GM19035 (cell line): ENCODE measurements around the gene ATF2.

ENCODE experiments used
- ATAC-seq: cut with Tn5 transposase; IDR thresholded peaks from one replicate; pipeline ENCODE4 v1.9.1; 2021; ENCODE audit not compliant: unreplicated experiment

The ATF2 gene, protein sequence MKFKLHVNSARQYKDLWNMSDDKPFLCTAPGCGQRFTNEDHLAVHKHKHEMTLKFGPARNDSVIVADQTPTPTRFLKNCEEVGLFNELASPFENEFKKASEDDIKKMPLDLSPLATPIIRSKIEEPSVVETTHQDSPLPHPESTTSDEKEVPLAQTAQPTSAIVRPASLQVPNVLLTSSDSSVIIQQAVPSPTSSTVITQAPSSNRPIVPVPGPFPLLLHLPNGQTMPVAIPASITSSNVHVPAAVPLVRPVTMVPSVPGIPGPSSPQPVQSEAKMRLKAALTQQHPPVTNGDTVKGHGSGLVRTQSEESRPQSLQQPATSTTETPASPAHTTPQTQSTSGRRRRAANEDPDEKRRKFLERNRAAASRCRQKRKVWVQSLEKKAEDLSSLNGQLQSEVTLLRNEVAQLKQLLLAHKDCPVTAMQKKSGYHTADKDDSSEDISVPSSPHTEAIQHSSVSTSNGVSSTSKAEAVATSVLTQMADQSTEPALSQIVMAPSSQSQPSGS

GRCh38 chr2:175167792-175168563, at the start of gene ATF2:
Gene ATF2 (minus strand): TSS chr2:175168203. CDS start chr2:175136443, 31,760 bp downstream.
- peak; percentile 93 for ATAC-seq

GRCh38 chr2:175207741-175208438, 39.9 kb upstream of the ATF2 start:
- ATAC-seq: no peak

DNA sequence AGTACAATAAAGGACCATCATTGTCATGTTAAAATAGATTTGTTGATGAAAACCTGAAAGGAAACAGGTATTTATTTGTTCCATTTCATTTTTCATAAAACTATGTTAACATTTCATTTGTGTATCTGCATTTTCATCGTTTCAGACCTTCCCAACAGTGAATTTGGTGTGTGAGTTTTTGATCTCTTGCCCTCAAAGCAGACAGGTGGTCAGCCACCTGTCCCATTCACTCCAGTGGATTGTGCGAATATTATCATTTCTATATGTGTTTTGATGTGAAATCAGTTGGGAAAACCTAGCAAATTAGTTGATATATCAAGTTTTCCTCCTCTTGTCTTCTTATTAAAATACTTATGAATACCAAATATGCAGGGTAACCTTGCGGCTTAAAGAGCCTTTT, 38.9 kb upstream of the ATF2 start:
- no peak for ATAC-seq

DNA sequence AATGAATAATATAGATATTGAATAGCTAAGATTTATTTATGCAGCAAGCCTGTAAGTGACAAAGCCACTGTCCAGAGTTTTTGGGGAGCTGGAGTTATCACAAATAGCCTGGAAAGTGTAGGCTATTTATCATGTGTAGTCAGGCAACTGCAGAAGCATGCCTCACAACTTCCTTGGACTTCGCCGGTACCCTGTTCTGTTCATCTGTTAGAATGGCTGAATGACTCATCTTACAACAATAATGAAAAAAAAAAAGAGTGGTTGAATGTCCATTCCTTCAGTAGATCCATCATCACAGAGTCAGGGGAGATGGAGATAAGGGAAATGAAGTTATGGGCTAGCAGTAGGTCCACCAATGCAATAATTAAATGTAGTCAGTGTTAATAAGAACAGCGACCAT, 37.5 kb upstream of the ATF2 start:
- no peak for ATAC-seq

- peak; percentile 82 for ATAC-seq
Observed at GRCh38 chr2:175203621-175204496, 35.9 kb upstream of the ATF2 start.

- ATAC-seq: no peak
Observed at GRCh38 chr2:175195012-175195411, 27.0 kb upstream of the ATF2 start.

DNA sequence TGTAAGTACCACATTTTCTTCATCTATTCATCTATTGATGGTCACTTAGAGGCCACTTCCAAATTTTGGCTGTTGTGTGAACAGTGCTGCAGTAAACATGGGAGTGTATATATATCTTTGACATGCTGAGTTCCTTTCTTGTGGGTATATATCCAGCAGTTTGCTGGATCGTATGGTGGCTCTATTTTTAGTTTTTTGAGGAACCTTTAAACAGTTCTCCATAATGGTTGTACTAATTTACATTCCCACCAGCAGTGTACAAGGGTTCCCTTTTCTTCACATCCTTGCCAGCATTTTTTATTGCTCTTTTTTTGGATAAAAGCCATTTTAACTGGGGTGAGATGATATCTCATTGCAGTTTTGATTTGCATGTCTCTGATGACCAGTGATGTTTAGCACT, 20.8 kb upstream of the ATF2 start:
- ATAC-seq: no peak

- peak; percentile 64 for ATAC-seq
Observed at GRCh38 chr2:175187378-175187777, 19.4 kb upstream of the ATF2 start.

DNA sequence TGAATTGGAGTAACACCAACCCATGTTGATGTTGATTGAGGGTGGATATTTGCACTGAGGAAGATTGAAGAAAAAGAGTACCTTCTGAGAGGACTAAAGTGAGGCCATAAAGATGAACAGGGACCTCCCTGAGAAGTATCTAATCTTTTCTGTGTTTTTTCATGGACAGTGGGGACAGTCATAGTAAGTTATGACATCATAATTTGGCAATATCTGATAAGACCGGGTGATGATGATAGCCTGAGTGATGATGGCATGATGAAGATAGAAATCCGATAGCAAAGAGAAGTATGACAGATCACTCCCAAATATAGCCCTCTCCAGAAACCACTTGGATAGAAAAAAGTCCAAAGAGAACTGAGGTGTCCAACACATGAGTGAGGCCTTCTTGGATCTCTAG, 15.7 kb upstream of the ATF2 start:
- ATAC-seq: no peak

DNA sequence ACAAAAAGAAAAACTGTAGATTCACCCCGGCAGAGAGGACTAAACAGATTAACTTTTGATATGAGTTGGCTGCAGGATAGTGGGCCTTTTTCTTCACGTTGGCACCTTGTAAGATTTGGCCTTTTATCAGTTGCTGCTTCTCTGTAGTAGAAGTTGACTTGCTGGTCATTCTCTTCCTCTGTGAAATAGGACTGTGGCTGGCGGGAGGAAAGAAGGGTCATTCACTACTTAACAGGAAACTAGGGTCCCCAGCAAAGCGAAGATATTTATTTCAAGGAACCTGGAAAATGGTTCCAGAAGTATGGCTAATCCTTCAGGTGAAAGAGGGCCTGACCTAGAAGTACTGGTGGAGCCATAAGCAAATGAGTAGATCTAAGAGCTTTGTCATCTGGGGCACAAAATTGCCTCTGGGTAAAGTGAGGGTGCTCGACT, 13.9 kb upstream of the ATF2 start:
- peak; percentile 0 for ATAC-seq

GRCh38 chr2:175181104-175181876, 13.3 kb upstream of the ATF2 start, which contains the start of gene ATP5MC3:
Gene ATP5MC3 (minus strand): TSS chr2:175181710. CDS start chr2:175181393, 317 bp downstream.
- ATAC-seq: peak; percentile 90

DNA sequence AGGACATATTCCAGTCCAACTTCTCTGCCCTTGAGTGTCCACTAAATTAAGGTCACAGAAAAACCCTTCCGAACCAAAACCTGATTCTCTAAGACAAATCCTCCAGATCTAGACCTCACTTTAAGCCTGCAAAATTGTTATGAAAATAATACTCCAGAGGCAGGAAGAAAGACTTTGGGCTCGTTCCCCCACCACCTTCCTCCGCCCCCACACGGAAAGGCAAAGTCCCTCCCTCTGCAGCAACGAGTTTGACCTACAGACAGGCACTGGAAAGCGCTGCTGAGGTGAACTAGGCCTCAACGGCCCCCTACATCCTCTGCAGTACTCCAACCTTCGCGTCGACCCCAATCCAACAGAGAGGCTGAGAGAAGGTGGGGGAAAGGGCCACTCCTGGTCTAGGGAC, 12.7 kb upstream of the ATF2 start:
- peak; percentile 43 for ATAC-seq

DNA sequence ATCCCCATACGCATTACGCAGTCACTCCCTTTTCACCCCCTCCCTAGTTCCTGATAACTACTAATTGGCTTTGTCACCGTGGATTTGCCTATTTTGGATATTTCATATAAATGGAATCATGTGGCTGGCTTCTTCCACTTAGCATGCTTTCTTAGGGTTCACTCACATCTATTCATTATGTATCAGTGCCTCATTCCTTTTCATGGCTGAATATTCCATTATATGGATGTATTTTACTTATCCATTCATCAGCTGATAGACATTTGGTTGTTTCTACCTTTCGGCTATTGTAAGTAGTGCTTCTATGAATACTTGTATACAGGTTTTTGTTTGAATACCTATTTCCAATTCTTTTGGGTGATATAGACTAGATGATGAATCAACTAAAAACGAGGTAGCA, 8.6 kb upstream of the ATF2 start:
- no peak for ATAC-seq

- no peak for ATAC-seq
Observed at GRCh38 chr2:175175896-175176295, 7.9 kb upstream of the ATF2 start.

- no peak for ATAC-seq
Observed at GRCh38 chr2:175175320-175175719, 7.3 kb upstream of the ATF2 start.

GRCh38 chr2:175170659-175171304, 2.8 kb upstream of the ATF2 start:
- no peak for ATAC-seq

GRCh38 chr2:175169191-175169590, 1.2 kb upstream of the ATF2 start:
- no peak for ATAC-seq

DNA sequence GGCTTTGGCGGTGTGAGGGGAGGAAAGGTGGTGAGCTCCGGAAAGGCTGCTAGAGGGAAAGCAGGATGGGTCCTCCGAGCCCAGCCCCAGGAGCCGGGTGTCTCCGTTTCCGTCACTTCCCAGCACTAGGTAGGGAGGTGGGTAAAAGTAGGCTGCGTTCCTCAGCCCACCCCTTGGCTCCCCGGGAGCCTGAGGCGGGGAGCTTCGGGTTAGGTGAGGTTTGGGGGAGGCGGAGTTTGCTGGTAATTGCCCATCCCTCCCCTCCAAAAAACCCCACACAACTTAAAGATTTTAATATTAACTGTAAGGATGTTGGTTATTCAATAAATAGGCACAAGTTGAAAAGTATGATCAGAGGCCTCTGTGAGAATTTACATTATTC, 552 bp upstream of the ATF2 start:
- peak; percentile 31 for ATAC-seq
